Glutamatergic neuron (in vitro differentiated cells): ENCODE measurements around the gene SEC16B. TPM values are rescaled to one million over a fixed set of nuclear protein-coding genes. Genes with fewer than 3 reads are reported as not detected.

Experiments used
- DNase-seq: peaks from one replicate; pipeline ENCODE4 v3.0.0; 2022
- H3K27ac Mint-ChIP-seq: one replicate; pipeline ENCODE4 v1.8.0; 2020; ENCODE audit warnings: mild to moderate bottlenecking, mixed read lengths, inconsistent platforms; ENCODE audit not compliant: unreplicated experiment
- H3K27me3 Mint-ChIP-seq: one replicate; pipeline ENCODE4 v1.8.0; 2020; ENCODE audit warnings: mild to moderate bottlenecking, moderate library complexity, mixed read lengths, inconsistent platforms; ENCODE audit not compliant: unreplicated experiment
- H3K36me3 Mint-ChIP-seq: one replicate; pipeline ENCODE4 v1.8.0; 2020; ENCODE audit warnings: mild to moderate bottlenecking, mixed read lengths, inconsistent platforms; ENCODE audit not compliant: unreplicated experiment
- H3K4me1 Mint-ChIP-seq: one replicate; pipeline ENCODE4 v1.8.0; 2020; ENCODE audit warnings: mild to moderate bottlenecking, low read depth, mixed read lengths, inconsistent platforms; ENCODE audit not compliant: unreplicated experiment
- H3K4me3 Mint-ChIP-seq: one replicate; pipeline ENCODE4 v1.8.0; 2020; ENCODE audit warnings: mild to moderate bottlenecking, mixed read lengths, inconsistent platforms; ENCODE audit not compliant: unreplicated experiment
- H3K9me3 Mint-ChIP-seq: one replicate; pipeline ENCODE4 v1.8.0; 2020; ENCODE audit warnings: mild to moderate bottlenecking, moderate library complexity, mixed read lengths, inconsistent platforms; ENCODE audit not compliant: unreplicated experiment
- CTCF ChIP-seq: fragments of 200-600 bp; sonication (generic); IDR thresholded peaks from one replicate; pipeline ENCODE4 v1.5.0; 2021; ENCODE audit not compliant: partially characterized antibody, unreplicated experiment
- total RNA-seq: library from RNA; stranded (reverse); fragmentation: NEBNext Ultra II Directional; extraction: Animal tissue kit (Norgen Biotek cat#: 25700); gene quantifications from one replicate; pipeline ENCODE4 v1.2.1, GENCODE V29; 2021; ENCODE audit not compliant: unreplicated experiment

The SEC16B gene
- total RNA-seq, 1 donor from 2014 or later = 0.93 TPM

- no peaks in the 10 kb centered on the region for H3K9me3 Mint-ChIP-seq
- H3K27me3 Mint-ChIP-seq = no peaks in the 10 kb centered on the region
- H3K4me3 Mint-ChIP-seq = no peak overlapping the region
- H3K36me3 Mint-ChIP-seq = no peaks in the 10 kb centered on the region
- TF ChIP-seq CTCF = no peak
- no peak for DNase-seq
- no peaks in the 10 kb centered on the region for H3K4me1 Mint-ChIP-seq
- H3K27ac Mint-ChIP-seq = no peak overlapping the region
These were observed 31.9 kb downstream of the SEC16B start for GRCh38 chr1:177937931-177938330.

- H3K4me1 Mint-ChIP-seq = no peaks in the 10 kb centered on the region
- no peak overlapping the region for H3K27ac Mint-ChIP-seq
- no peak overlapping the region for H3K4me3 Mint-ChIP-seq
- no peak for DNase-seq
- TF ChIP-seq CTCF = no peak
- no peaks in the 10 kb centered on the region for H3K36me3 Mint-ChIP-seq
- H3K27me3 Mint-ChIP-seq = no peaks in the 10 kb centered on the region
- peaks cover 2% of the 10 kb centered on the region for H3K9me3 Mint-ChIP-seq
These were observed 32.6 kb downstream of the SEC16B start for GRCh38 chr1:177937174-177937770.

- H3K27ac Mint-ChIP-seq = no peak overlapping the region
- H3K9me3 Mint-ChIP-seq = peaks cover 2% of the 10 kb centered on the region
- no peaks in the 10 kb centered on the region for H3K4me1 Mint-ChIP-seq
- H3K4me3 Mint-ChIP-seq = no peak overlapping the region
- no peak for TF ChIP-seq CTCF
- H3K27me3 Mint-ChIP-seq = no peaks in the 10 kb centered on the region
- no peak for DNase-seq
- no peaks in the 10 kb centered on the region for H3K36me3 Mint-ChIP-seq
These were observed 34.0 kb downstream of the SEC16B start for GRCh38 chr1:177935638-177936415.

GRCh38 chr1:177934927-177935326 is 34.9 kb downstream of the SEC16B start:
- no peak for DNase-seq
- Mint-ChIP-seq H3K27me3 (no peaks in the 10 kb centered on the region), H3K4me3 (no peak overlapping the region), H3K27ac (no peak overlapping the region), H3K9me3 (peaks cover 2% of the 10 kb centered on the region), H3K4me1 (no peaks in the 10 kb centered on the region), H3K36me3 (no peaks in the 10 kb centered on the region)
- TF ChIP-seq CTCF = no peak

GRCh38 chr1:177934461-177934860 is 35.4 kb downstream of the SEC16B start:
- no peak for DNase-seq
- H3K4me3 Mint-ChIP-seq = no peak overlapping the region
- H3K36me3 Mint-ChIP-seq = no peaks in the 10 kb centered on the region
- peaks cover 2% of the 10 kb centered on the region for H3K9me3 Mint-ChIP-seq
- no peak overlapping the region for H3K27ac Mint-ChIP-seq
- no peaks in the 10 kb centered on the region for H3K4me1 Mint-ChIP-seq
- no peaks in the 10 kb centered on the region for H3K27me3 Mint-ChIP-seq
- no peak for TF ChIP-seq CTCF
